Measurements from ENCODE around the gene ZNF462. TPM values are rescaled to one million over a fixed set of nuclear protein-coding genes. Genes with fewer than 3 reads are reported as not detected.

ZNF462 gene
- polyA plus RNA-seq, 1 donor from 2014 or later, result not detected

- Mint-ChIP-seq H3K27ac (peak overlapping the region in 1 of 3 donors; percentile 69), H3K36me3 (no peaks in the 10 kb centered on the region), H3K9me3 (peaks cover 0 to 3% (median 0%) of the 10 kb centered on the region in 3 donors), H3K4me3 (no peak overlapping the region), H3K4me1 (no peaks in the 10 kb centered on the region), H3K27me3 (peaks cover 2% of the 10 kb centered on the region)
Measured at GRCh38 chr9:106920701-106921283, 57.8 kb downstream of the ZNF462 start.

GRCh38 chr9:106921341-106921899 is 58.5 kb downstream of the ZNF462 start:
- peaks cover 2% of the 10 kb centered on the region for H3K27me3 Mint-ChIP-seq
- peak overlapping the region in 1 of 3 donors; percentile 69 for H3K27ac Mint-ChIP-seq
- H3K4me3 Mint-ChIP-seq, result no peak overlapping the region
- H3K36me3 Mint-ChIP-seq, result no peaks in the 10 kb centered on the region
- peaks cover 0 to 6% (median 2%) of the 10 kb centered on the region in 3 donors for H3K9me3 Mint-ChIP-seq
- H3K4me1 Mint-ChIP-seq, result no peaks in the 10 kb centered on the region

GRCh38 chr9:106922026-106922425 is 59.1 kb downstream of the ZNF462 start:
- Mint-ChIP-seq H3K4me3 (no peak overlapping the region), H3K9me3 (peaks cover 0 to 6% (median 4%) of the 10 kb centered on the region in 3 donors), H3K4me1 (no peaks in the 10 kb centered on the region), H3K36me3 (no peaks in the 10 kb centered on the region), H3K27me3 (no peaks in the 10 kb centered on the region), H3K27ac (no peak overlapping the region)

GRCh38 chr9:106925392-106925791 is 62.4 kb downstream of the ZNF462 start:
- no peaks in the 10 kb centered on the region for H3K27me3 Mint-ChIP-seq
- no peak overlapping the region for H3K27ac Mint-ChIP-seq
- H3K4me3 Mint-ChIP-seq, result no peak overlapping the region
- H3K9me3 Mint-ChIP-seq, result peaks cover 0 to 6% (median 4%) of the 10 kb centered on the region in 3 donors
- no peaks in the 10 kb centered on the region for H3K4me1 Mint-ChIP-seq
- no peaks in the 10 kb centered on the region for H3K36me3 Mint-ChIP-seq

GRCh38 chr9:106927916-106928315 is 65.0 kb downstream of the ZNF462 start:
- no peak overlapping the region for H3K27ac Mint-ChIP-seq
- no peaks in the 10 kb centered on the region for H3K27me3 Mint-ChIP-seq
- H3K4me3 Mint-ChIP-seq, result no peak overlapping the region
- H3K36me3 Mint-ChIP-seq, result no peaks in the 10 kb centered on the region
- H3K9me3 Mint-ChIP-seq, result peaks cover 0 to 10% (median 9%) of the 10 kb centered on the region in 3 donors
- no peaks in the 10 kb centered on the region for H3K4me1 Mint-ChIP-seq

- no peaks in the 10 kb centered on the region for H3K4me1 Mint-ChIP-seq
Measured at GRCh38 chr9:106928350-106928749, 65.4 kb downstream of the ZNF462 start.

GRCh38 chr9:106929471-106930177 is 66.7 kb downstream of the ZNF462 start:
- H3K27me3 Mint-ChIP-seq, result no peaks in the 10 kb centered on the region
- H3K36me3 Mint-ChIP-seq, result no peaks in the 10 kb centered on the region
- no peaks in the 10 kb centered on the region for H3K4me1 Mint-ChIP-seq
- peaks cover 0 to 10% (median 9%) of the 10 kb centered on the region in 3 donors for H3K9me3 Mint-ChIP-seq
- no peak overlapping the region for H3K4me3 Mint-ChIP-seq
- no peak overlapping the region for H3K27ac Mint-ChIP-seq

More at GRCh38 chr9:106928350-106928749, 65.4 kb downstream of the ZNF462 start:
- Mint-ChIP-seq H3K4me3 (no peak overlapping the region), H3K27ac (no peak overlapping the region), H3K36me3 (no peaks in the 10 kb centered on the region), H3K27me3 (no peaks in the 10 kb centered on the region), H3K9me3 (peaks cover 0 to 10% (median 9%) of the 10 kb centered on the region in 3 donors)

GRCh38 chr9:106930477-106930876 is 67.5 kb downstream of the ZNF462 start:
- Mint-ChIP-seq H3K27me3 (no peaks in the 10 kb centered on the region), H3K36me3 (no peaks in the 10 kb centered on the region), H3K4me1 (no peaks in the 10 kb centered on the region), H3K9me3 (peaks cover 2 to 10% (median 9%) of the 10 kb centered on the region in 3 donors), H3K27ac (no peak overlapping the region), H3K4me3 (no peak overlapping the region)

- Mint-ChIP-seq H3K27ac (no peak overlapping the region), H3K36me3 (no peaks in the 10 kb centered on the region), H3K9me3 (peaks cover 2 to 7% (median 5%) of the 10 kb centered on the region in 3 donors), H3K4me3 (no peak overlapping the region), H3K4me1 (no peaks in the 10 kb centered on the region), H3K27me3 (no peaks in the 10 kb centered on the region)
Measured at GRCh38 chr9:106931466-106931865, 68.5 kb downstream of the ZNF462 start.

- H3K27ac Mint-ChIP-seq, result no peak overlapping the region
- no peaks in the 10 kb centered on the region for H3K4me1 Mint-ChIP-seq
- no peaks in the 10 kb centered on the region for H3K27me3 Mint-ChIP-seq
- no peak overlapping the region for H3K4me3 Mint-ChIP-seq
- no peaks in the 10 kb centered on the region for H3K36me3 Mint-ChIP-seq
- H3K9me3 Mint-ChIP-seq, result peaks cover 2 to 5% (median 5%) of the 10 kb centered on the region in 3 donors
Measured at GRCh38 chr9:106932178-106932577, 69.2 kb downstream of the ZNF462 start.

GRCh38 chr9:106932675-106933074 is 69.7 kb downstream of the ZNF462 start:
- no peaks in the 10 kb centered on the region for H3K4me1 Mint-ChIP-seq
- no peak overlapping the region for H3K4me3 Mint-ChIP-seq
- no peak overlapping the region for H3K27ac Mint-ChIP-seq
- H3K36me3 Mint-ChIP-seq, result no peaks in the 10 kb centered on the region
- no peaks in the 10 kb centered on the region for H3K27me3 Mint-ChIP-seq
- peaks cover 2 to 5% (median 5%) of the 10 kb centered on the region in 3 donors for H3K9me3 Mint-ChIP-seq

- Mint-ChIP-seq H3K27me3 (no peaks in the 10 kb centered on the region), H3K27ac (no peak overlapping the region), H3K4me3 (no peak overlapping the region), H3K4me1 (no peaks in the 10 kb centered on the region), H3K36me3 (no peaks in the 10 kb centered on the region), H3K9me3 (peaks cover 2 to 5% (median 5%) of the 10 kb centered on the region in 3 donors)
Measured at GRCh38 chr9:106933470-106933869, 70.5 kb downstream of the ZNF462 start.

GRCh38 chr9:106934442-106935238 is 71.7 kb downstream of the ZNF462 start:
- H3K4me1 Mint-ChIP-seq, result no peaks in the 10 kb centered on the region
- peaks cover 4 to 5% (median 5%) of the 10 kb centered on the region in 3 donors for H3K9me3 Mint-ChIP-seq
- no peak overlapping the region for H3K27ac Mint-ChIP-seq
- H3K36me3 Mint-ChIP-seq, result peaks cover 2% of the 10 kb centered on the region
- no peak overlapping the region for H3K4me3 Mint-ChIP-seq
- no peaks in the 10 kb centered on the region for H3K27me3 Mint-ChIP-seq

GRCh38 chr9:106936680-106937079 is 73.7 kb downstream of the ZNF462 start:
- Mint-ChIP-seq H3K27me3 (no peaks in the 10 kb centered on the region), H3K27ac (no peak overlapping the region), H3K4me3 (no peak overlapping the region), H3K9me3 (peaks cover 0 to 5% (median 0%) of the 10 kb centered on the region in 3 donors), H3K4me1 (no peaks in the 10 kb centered on the region), H3K36me3 (peaks cover 2% of the 10 kb centered on the region)

- H3K4me3 Mint-ChIP-seq, result no peak overlapping the region
- peaks cover 0 to 3% (median 0%) of the 10 kb centered on the region in 3 donors for H3K9me3 Mint-ChIP-seq
- no peak overlapping the region for H3K27ac Mint-ChIP-seq
- H3K4me1 Mint-ChIP-seq, result peaks cover 0 to 2% (median 0%) of the 10 kb centered on the region in 3 donors
- peaks cover 2% of the 10 kb centered on the region for H3K36me3 Mint-ChIP-seq
- no peaks in the 10 kb centered on the region for H3K27me3 Mint-ChIP-seq
Measured at GRCh38 chr9:106941916-106942315, 79.0 kb downstream of the ZNF462 start.

Measured in IgD-negative memory B cell (primary cell).